Karpas-422 (cell line): ENCODE data around the gene MBOAT2. TPM values are rescaled to one million over a fixed set of nuclear protein-coding genes. Genes with fewer than 3 reads are reported as not detected.
"Not testable (repeated sequence)": the region's sequence is repeated elsewhere in the genome, so short reads cannot be mapped to it uniquely, and the experiment has no call there.

Source experiments
- DNase-seq: peaks from one replicate; pipeline ENCODE4 v3.0.0-alpha.2; 2015
- H2AFZ ChIP-seq: fragments of 200-600 bp; sonication (generic); 2 replicates; pipeline ENCODE4 v1.6.1; 2014; ENCODE audit warnings: antibody characterized with exemption, low read length, mixed read lengths
- H3K27ac ChIP-seq: fragments of 200-600 bp; sonication (generic); 2 replicates; pipeline ENCODE4 v1.5.1; 2014; ENCODE audit warnings: mild to moderate bottlenecking, low read length, moderate library complexity
- H3K27me3 ChIP-seq: fragments of 200-600 bp; sonication (generic); 2 replicates; pipeline ENCODE4 v1.6.1; 2014; ENCODE audit warnings: low read length, mixed read lengths
- H3K36me3 ChIP-seq: fragments of 200-600 bp; sonication (generic); 2 replicates; pipeline ENCODE4 v1.6.1; 2014; ENCODE audit warnings: low read length, mixed read lengths; ENCODE audit not compliant: insufficient read depth
- H3K4me1 ChIP-seq: fragments of 200-600 bp; sonication (generic); 2 replicates; pipeline ENCODE4 v1.6.1; 2014; ENCODE audit warnings: mild to moderate bottlenecking, low read length, mixed read lengths
- H3K4me2 ChIP-seq: fragments of 200-600 bp; sonication (generic); 2 replicates; pipeline ENCODE4 v1.6.1; 2014; ENCODE audit warnings: low read length, low read depth, mild to moderate bottlenecking; ENCODE audit not compliant: poor library complexity, severe bottlenecking
- H3K4me3 ChIP-seq: fragments of 200-600 bp; sonication (generic); 2 replicates; pipeline ENCODE4 v1.5.1; 2014; ENCODE audit warnings: mild to moderate bottlenecking, antibody characterized with exemption, low read length, mixed read lengths
- H3K79me2 ChIP-seq: fragments of 200-600 bp; sonication (generic); 2 replicates; pipeline ENCODE4 v1.6.1; 2014; ENCODE audit warnings: mild to moderate bottlenecking, low read length, mixed read lengths
- H3K9ac ChIP-seq: fragments of 200-600 bp; sonication (generic); 2 replicates; pipeline ENCODE4 v1.6.0; 2014; ENCODE audit warnings: low read length
- H3K9me2 ChIP-seq: fragments of 200-600 bp; sonication (generic), shearing (Covaris generic); replicated peaks from 2 replicates; pipeline ENCODE4 v1.6.0; 2014; ENCODE audit warnings: mild to moderate bottlenecking, low read length, moderate library complexity; ENCODE audit not compliant: insufficient read depth
- H3K9me3 ChIP-seq: fragments of 300-700, 200-600 bp; sonication (generic); 2 replicates; pipeline ENCODE4 v1.6.1; 2014; ENCODE audit warnings: low read length, mixed read lengths
- H4K20me1 ChIP-seq: fragments of 200-600 bp; sonication (generic); 2 replicates; pipeline ENCODE4 v1.6.1; 2014; ENCODE audit warnings: mild to moderate bottlenecking, antibody characterized with exemption, low read length, low read depth; ENCODE audit not compliant: insufficient read depth
- total RNA-seq: library from RNA; depleted of rRNA; stranded (reverse); fragments of >200 nt; shearing (Covaris generic); gene quantifications from 2 replicates; pipeline ENCODE4 v1.2.3, GENCODE V29; 2014; ENCODE audit warnings: low replicate concordance; rRNA removed

Gene MBOAT2
- total RNA-seq, result not detected in 2 replicates

- Histone ChIP-seq H3K9me2 (no peaks in the 10 kb centered on the region), H4K20me1 (no peaks in the 10 kb centered on the region), H3K36me3 (no peaks in the 10 kb centered on the region), H3K4me2 (no peak within 1 kb of the TSS), H3K27ac (no peak within 1 kb of the TSS), H2AFZ (no peak within 1 kb of the TSS), H3K27me3 (no peaks in the 10 kb centered on the region), H3K79me2 (no peaks in the 10 kb centered on the region), H3K9ac (no peak within 1 kb of the TSS), H3K9me3 (no peaks in the 10 kb centered on the region), H3K4me1 (no peaks in the 10 kb centered on the region), H3K4me3 (no peak within 1 kb of the TSS)
- no peak for DNase-seq
Measured at GRCh38 chr2:9003616-9004337, at the start of gene MBOAT2. TSS of gene MBOAT2 (minus strand) at chr2:9003684. CDS start at chr2:9003614, 70 bp downstream.

- Histone ChIP-seq H3K9ac (no peak overlapping the region), H2AFZ (no peak overlapping the region), H3K27me3 (no peaks in the 10 kb centered on the region), H3K27ac (no peak overlapping the region), H3K79me2 (no peaks in the 10 kb centered on the region), H3K9me3 (peaks cover 5% of the 10 kb centered on the region; the same call in 1 of the 2 replicates), H3K4me3 (no peak overlapping the region), H3K9me2 (0 out of 2 replicates have a peak, but pooled peaks cover 2% of the 10 kb centered on the region), H3K4me1 (no peaks in the 10 kb centered on the region), H3K4me2 (no peak overlapping the region), H3K36me3 (no peaks in the 10 kb centered on the region), H4K20me1 (no peaks in the 10 kb centered on the region)
- no peak for DNase-seq
Measured at GRCh38 chr2:9052821-9053533, 49.5 kb upstream of the MBOAT2 start.

- H3K79me2 ChIP-seq, H4K20me1 ChIP-seq, H3K4me3 ChIP-seq, H3K27me3 ChIP-seq, H3K4me2 ChIP-seq, H2AFZ ChIP-seq, H3K9ac ChIP-seq, DNase-seq, H3K9me2 ChIP-seq, H3K27ac ChIP-seq, H3K4me1 ChIP-seq, H3K36me3 ChIP-seq, H3K9me3 ChIP-seq: not testable (repeated sequence)
Measured at GRCh38 chr2:9051451-9051850, 48.0 kb upstream of the MBOAT2 start.

- no peak overlapping the region for H3K4me2 ChIP-seq
- no peaks in the 10 kb centered on the region for H3K27me3 ChIP-seq
- H4K20me1 ChIP-seq, result no peaks in the 10 kb centered on the region
- H3K9ac ChIP-seq, result no peak overlapping the region
- H3K27ac ChIP-seq, result no peak overlapping the region
- H2AFZ ChIP-seq, result no peak overlapping the region
- peaks cover under 1% of the 10 kb centered on the region; the same call in 1 of the 2 replicates for H3K9me3 ChIP-seq
- H3K36me3 ChIP-seq, result no peaks in the 10 kb centered on the region
- H3K9me2 ChIP-seq, result 0 out of 2 replicates have a peak, but pooled peaks cover 2% of the 10 kb centered on the region
- no peak overlapping the region for H3K4me3 ChIP-seq
- H3K79me2 ChIP-seq, result no peaks in the 10 kb centered on the region
- no peak for DNase-seq
- H3K4me1 ChIP-seq, result no peaks in the 10 kb centered on the region
Measured at GRCh38 chr2:9050122-9050809, 46.8 kb upstream of the MBOAT2 start.

- no peak for DNase-seq
- H3K36me3 ChIP-seq, result no peaks in the 10 kb centered on the region
- H3K9me2 ChIP-seq, result 0 out of 2 replicates have a peak, but pooled peaks cover 2% of the 10 kb centered on the region
- H4K20me1 ChIP-seq, result no peaks in the 10 kb centered on the region
- H3K79me2 ChIP-seq, result no peaks in the 10 kb centered on the region
- H3K9ac ChIP-seq, result no peak overlapping the region
- H3K27me3 ChIP-seq, result no peaks in the 10 kb centered on the region
- H3K4me2 ChIP-seq, result no peak overlapping the region
- no peaks in the 10 kb centered on the region for H3K4me1 ChIP-seq
- H2AFZ ChIP-seq, result no peak overlapping the region
- H3K27ac ChIP-seq, result no peak overlapping the region
- H3K9me3 ChIP-seq, result no peaks in the 10 kb centered on the region
- no peak overlapping the region for H3K4me3 ChIP-seq
Measured at GRCh38 chr2:9045595-9045994, 42.1 kb upstream of the MBOAT2 start.

- not testable (repeated sequence) for H4K20me1 ChIP-seq
Measured at GRCh38 chr2:9043491-9043890, 40.0 kb upstream of the MBOAT2 start.

GRCh38 chr2:9037166-9037565 is 33.7 kb upstream of the MBOAT2 start:
- no peak overlapping the region for H3K9ac ChIP-seq
- H4K20me1 ChIP-seq, result no peaks in the 10 kb centered on the region
- H3K27me3 ChIP-seq, result no peaks in the 10 kb centered on the region
- H3K9me3 ChIP-seq, result no peaks in the 10 kb centered on the region
- H3K4me1 ChIP-seq, result no peaks in the 10 kb centered on the region
- H3K9me2 ChIP-seq, result no peaks in the 10 kb centered on the region
- H2AFZ ChIP-seq, result no peak overlapping the region
- no peaks in the 10 kb centered on the region for H3K79me2 ChIP-seq
- H3K27ac ChIP-seq, result no peak overlapping the region
- no peak overlapping the region for H3K4me3 ChIP-seq
- H3K36me3 ChIP-seq, result no peaks in the 10 kb centered on the region
- no peak overlapping the region for H3K4me2 ChIP-seq
- DNase-seq, result no peak

More at GRCh38 chr2:9043491-9043890, 40.0 kb upstream of the MBOAT2 start:
- H3K9me2 ChIP-seq, H3K4me1 ChIP-seq, H3K4me2 ChIP-seq, H3K9me3 ChIP-seq, H3K79me2 ChIP-seq, H3K27ac ChIP-seq, H3K9ac ChIP-seq, DNase-seq, H3K4me3 ChIP-seq, H3K36me3 ChIP-seq, H2AFZ ChIP-seq, H3K27me3 ChIP-seq: not testable (repeated sequence)
